Stimulated activated CD4-positive, alpha-beta T cell treated with anti-CD3 and anti-CD28 coated beads, Interleukin-1b, Interleukin-23, amount 100 ng/mL, for 48 hours (primary cell): ENCODE measurements around the gene WDR19.
"Not testable (repeated sequence)": the region's sequence is repeated elsewhere in the genome, so short reads cannot be mapped to it uniquely, and the experiment has no call there.

Experiments
- DNase-seq: peaks from one replicate; pipeline ENCODE4 v3.0.0-alpha.2; 2020

Gene WDR19

GRCh38 chr4:39181905-39182638 is at the start of gene WDR19:
Gene WDR19, plus strand, starts transcription at chr4:39182529. Its CDS starts 29 bp downstream, at chr4:39182558.
- DNase-seq: peak; percentile 99

- DNase-seq: no peak
These were observed 48.7 kb upstream of the WDR19 start for GRCh38 chr4:39133623-39134022.

- no peak for DNase-seq
These were observed 47.5 kb upstream of the WDR19 start for GRCh38 chr4:39134683-39135306.

GRCh38 chr4:39138227-39138626 is 44.1 kb upstream of the WDR19 start:
- not testable (repeated sequence) for DNase-seq

GRCh38 chr4:39146211-39146610 is 36.1 kb upstream of the WDR19 start:
- DNase-seq: no peak

GRCh38 chr4:39154009-39154408 is 28.3 kb upstream of the WDR19 start:
- no peak for DNase-seq

- DNase-seq: no peak
These were observed 24.8 kb upstream of the WDR19 start for GRCh38 chr4:39157520-39157919.

- no peak for DNase-seq
These were observed 16.2 kb upstream of the WDR19 start for GRCh38 chr4:39166177-39166576.

- no peak for DNase-seq
These were observed 15.7 kb upstream of the WDR19 start for GRCh38 chr4:39166669-39167068.

GRCh38 chr4:39169426-39169825 is 12.9 kb upstream of the WDR19 start:
- no peak for DNase-seq

GRCh38 chr4:39170301-39170700 is 12.0 kb upstream of the WDR19 start:
- DNase-seq: no peak

GRCh38 chr4:39178706-39179105 is 3.6 kb upstream of the WDR19 start:
- DNase-seq: no peak

GRCh38 chr4:39179681-39180080 is 2.6 kb upstream of the WDR19 start:
- DNase-seq: no peak

- DNase-seq: not testable (repeated sequence)
These were observed 1.7 kb upstream of the WDR19 start for GRCh38 chr4:39180629-39181028.

GRCh38 chr4:39181520-39181904 is 817 bp upstream of the WDR19 start:
- DNase-seq: no peak

- DNase-seq: no peak
These were observed 19.6 kb downstream of the WDR19 start for GRCh38 chr4:39201963-39202362.

GRCh38 chr4:39204543-39204942 is 22.2 kb downstream of the WDR19 start:
- no peak for DNase-seq

- no peak for DNase-seq
These were observed 22.7 kb downstream of the WDR19 start for GRCh38 chr4:39205000-39205399.

- DNase-seq: no peak
These were observed 23.1 kb downstream of the WDR19 start for GRCh38 chr4:39205476-39205875.

GRCh38 chr4:39227906-39228305 is 45.6 kb downstream of the WDR19 start:
- DNase-seq: no peak

- no peak for DNase-seq
These were observed 46.0 kb downstream of the WDR19 start for GRCh38 chr4:39228377-39228776.

- no peak for DNase-seq
These were observed 48.1 kb downstream of the WDR19 start for GRCh38 chr4:39230462-39230861.

- no peak for DNase-seq
These were observed 49.3 kb downstream of the WDR19 start for GRCh38 chr4:39231660-39232059.

GRCh38 chr4:39232100-39232499 is 49.8 kb downstream of the WDR19 start:
- DNase-seq: no peak

- no peak for DNase-seq
These were observed 50.8 kb downstream of the WDR19 start for GRCh38 chr4:39233114-39233513.
